Measurements from ENCODE around the gene TEX54.

DNA sequence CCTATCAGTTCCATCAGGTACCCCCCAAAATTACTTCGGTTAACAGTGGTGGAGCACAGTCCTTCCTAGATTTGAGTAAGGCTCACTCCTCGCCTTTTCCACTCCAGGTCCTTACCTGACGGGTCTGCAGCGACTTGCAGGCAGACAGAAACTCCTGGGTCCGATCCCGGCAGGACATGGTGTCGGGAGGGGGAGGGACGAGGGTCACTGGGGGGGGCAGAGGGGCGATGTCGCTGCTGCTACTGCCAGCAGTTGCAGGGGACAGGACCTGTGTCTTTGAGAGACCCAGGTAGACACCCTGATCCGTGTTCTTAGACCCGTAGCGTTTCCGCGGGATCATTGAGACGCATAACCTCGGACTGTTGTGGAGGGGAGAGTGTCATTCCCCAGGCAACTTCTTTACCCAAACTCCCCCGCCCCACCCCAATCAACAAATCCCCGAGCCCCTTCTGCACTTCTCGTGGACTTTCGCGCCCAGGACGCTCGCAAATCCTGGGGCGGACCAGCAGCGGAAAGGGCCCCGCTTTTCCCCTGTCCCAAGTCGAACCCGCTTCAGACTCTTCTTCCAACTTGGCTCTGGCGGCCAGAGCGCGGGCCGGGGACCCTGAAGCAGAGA lies 1.6 kb downstream of the TEX54 start:
- TF ChIP-seq ZNF274 (IDR thresholded peaks at IDR 0.05; ENCODE audit: low read depth, low read length): no peak
- TF ChIP-seq YY1 (IDR thresholded peaks at IDR 0.05; ENCODE audit: insufficient read depth, insufficient read length): no peak
- no peak for TF ChIP-seq SUZ12 (IDR thresholded peaks at IDR 0.05; ENCODE audit: extremely low read depth, insufficient read depth, insufficient read length)
